ENCODE measurements around the gene LETM1. TPM values are rescaled to one million over a fixed set of nuclear protein-coding genes. Genes with fewer than 3 reads are reported as not detected.

Gene LETM1
- total and polyA plus RNA-seq, 2 donors from 2014 or later = 20.0 to 46.4 TPM

DNA sequence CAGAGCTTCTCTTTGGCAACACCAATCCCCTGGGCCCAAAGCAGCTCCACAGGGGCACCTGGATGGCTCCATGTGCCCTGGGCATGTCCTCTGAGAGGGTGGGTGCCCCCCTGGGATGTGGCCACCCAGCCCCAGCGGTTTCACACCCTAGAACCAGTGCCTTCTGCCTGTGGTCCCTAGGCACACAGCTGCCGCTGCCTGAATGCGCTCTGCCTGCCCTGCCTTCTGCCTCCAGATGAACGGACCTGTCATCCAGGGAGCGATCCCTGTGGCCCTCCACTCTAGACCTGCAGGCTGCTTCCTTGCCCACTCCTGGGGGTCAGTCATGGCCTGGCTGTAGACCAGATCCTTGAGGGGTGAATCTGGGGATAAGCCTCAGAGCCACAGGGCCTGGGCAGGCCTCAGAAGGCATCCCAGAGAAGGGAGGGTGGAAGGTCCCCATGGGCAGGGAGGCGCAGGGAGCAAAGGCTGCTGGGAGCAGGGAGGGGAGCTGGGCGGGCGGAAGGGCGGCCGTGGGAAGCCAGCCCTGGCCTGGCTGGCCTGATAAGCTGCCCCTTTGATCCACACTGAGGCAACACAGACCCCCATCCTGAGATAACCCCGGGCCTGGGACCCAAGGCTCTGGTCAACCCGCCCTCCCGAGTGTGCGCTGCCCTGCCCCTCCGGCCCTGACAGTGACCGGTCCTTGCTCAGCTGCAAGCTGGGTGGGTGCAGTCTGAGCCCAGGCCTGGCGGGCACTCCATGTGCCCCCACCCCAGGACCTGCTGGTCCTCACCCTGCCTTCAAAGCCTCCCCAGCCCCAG lies 71.0 kb downstream of the LETM1 start:
- Histone ChIP-seq H3K27me3 (ENCODE audit: control insufficient read depth, insufficient read depth, low read length) (no peaks in the 10 kb centered on the region), H3K27ac (ENCODE audit: low read depth in 2 of 2, low read length in 2 of 2) (peak overlapping the region in 1 of 2 donors; percentile 41), H3K4me3 (ENCODE audit: low read length in 3 of 3) (no peak overlapping the region), H3K9me3 (ENCODE audit: control insufficient read depth in 2 of 3, insufficient read depth in 1 of 3, low read length in 3 of 3) (no peaks in the 10 kb centered on the region), H3K9ac (ENCODE audit: low read length in 3 of 3) (peak overlapping the region in 1 of 3 donors; percentile 12), H3K36me3 (ENCODE audit: control insufficient read depth in 2 of 3, insufficient read depth in 3 of 3, low read length in 3 of 3) (no peaks in the 10 kb centered on the region), H3K4me1 (ENCODE audit: control insufficient read depth in 2 of 3, insufficient read depth in 2 of 3, low read depth in 1 of 3, low read length in 3 of 3) (peaks cover 0 to 12% (median 0%) of the 10 kb centered on the region in 3 donors)
- FAIRE-seq (no peak), DNase-seq (peak in 1 of 5 donors; percentile 55)
- intact Hi-C loops (cut with DNase I) = no loop called here
- TF ChIP-seq, protein P1, sequence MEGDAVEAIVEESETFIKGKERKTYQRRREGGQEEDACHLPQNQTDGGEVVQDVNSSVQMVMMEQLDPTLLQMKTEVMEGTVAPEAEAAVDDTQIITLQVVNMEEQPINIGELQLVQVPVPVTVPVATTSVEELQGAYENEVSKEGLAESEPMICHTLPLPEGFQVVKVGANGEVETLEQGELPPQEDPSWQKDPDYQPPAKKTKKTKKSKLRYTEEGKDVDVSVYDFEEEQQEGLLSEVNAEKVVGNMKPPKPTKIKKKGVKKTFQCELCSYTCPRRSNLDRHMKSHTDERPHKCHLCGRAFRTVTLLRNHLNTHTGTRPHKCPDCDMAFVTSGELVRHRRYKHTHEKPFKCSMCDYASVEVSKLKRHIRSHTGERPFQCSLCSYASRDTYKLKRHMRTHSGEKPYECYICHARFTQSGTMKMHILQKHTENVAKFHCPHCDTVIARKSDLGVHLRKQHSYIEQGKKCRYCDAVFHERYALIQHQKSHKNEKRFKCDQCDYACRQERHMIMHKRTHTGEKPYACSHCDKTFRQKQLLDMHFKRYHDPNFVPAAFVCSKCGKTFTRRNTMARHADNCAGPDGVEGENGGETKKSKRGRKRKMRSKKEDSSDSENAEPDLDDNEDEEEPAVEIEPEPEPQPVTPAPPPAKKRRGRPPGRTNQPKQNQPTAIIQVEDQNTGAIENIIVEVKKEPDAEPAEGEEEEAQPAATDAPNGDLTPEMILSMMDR (IDR thresholded peaks at IDR 0.05; ENCODE audit: borderline replicate concordance, extremely low read depth, insufficient read depth) = no peak

DNA sequence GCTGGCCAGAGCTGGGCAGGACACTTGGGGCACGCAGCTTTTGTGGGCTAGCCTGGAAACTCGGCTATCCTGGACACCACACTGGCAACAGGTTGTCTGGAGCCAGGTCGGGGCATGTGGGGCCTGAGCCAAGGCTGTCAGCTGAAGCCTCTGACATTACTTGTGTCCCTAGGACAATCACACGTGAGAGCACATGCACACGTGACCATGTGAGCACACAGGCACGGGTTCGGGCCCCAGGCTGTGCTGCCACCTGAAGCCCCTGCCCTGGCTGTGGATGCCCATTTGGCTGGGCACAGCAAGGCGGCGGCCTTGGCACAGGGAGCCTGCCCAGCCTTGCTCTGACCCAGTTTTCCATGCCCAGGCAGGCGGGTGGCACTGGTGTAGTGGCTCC lies 71.6 kb downstream of the LETM1 start:
- TF ChIP-seq, protein P1 (IDR thresholded peaks at IDR 0.05; ENCODE audit: borderline replicate concordance, extremely low read depth, insufficient read depth) = no peak
- intact Hi-C loops (cut with DNase I) = no loop called here
- H3K4me3 ChIP-seq (ENCODE audit: low read length in 3 of 3) = no peak overlapping the region
- peak overlapping the region in 1 of 3 donors; percentile 12 for H3K9ac ChIP-seq (ENCODE audit: low read length in 3 of 3)
- H3K27ac ChIP-seq (ENCODE audit: low read depth in 2 of 2, low read length in 2 of 2) = peak overlapping the region in 1 of 2 donors; percentile 41
- no peaks in the 10 kb centered on the region for H3K36me3 ChIP-seq (ENCODE audit: control insufficient read depth in 2 of 3, insufficient read depth in 3 of 3, low read length in 3 of 3)
- FAIRE-seq (no peak), DNase-seq (no peak)
- H3K27me3 ChIP-seq (ENCODE audit: control insufficient read depth, insufficient read depth, low read length) = no peaks in the 10 kb centered on the region
- H3K4me1 ChIP-seq (ENCODE audit: control insufficient read depth in 2 of 3, insufficient read depth in 2 of 3, low read depth in 1 of 3, low read length in 3 of 3) = peaks cover 0 to 12% (median 0%) of the 10 kb centered on the region in 3 donors
- no peaks in the 10 kb centered on the region for H3K9me3 ChIP-seq (ENCODE audit: control insufficient read depth in 2 of 3, insufficient read depth in 1 of 3, low read length in 3 of 3)

DNA sequence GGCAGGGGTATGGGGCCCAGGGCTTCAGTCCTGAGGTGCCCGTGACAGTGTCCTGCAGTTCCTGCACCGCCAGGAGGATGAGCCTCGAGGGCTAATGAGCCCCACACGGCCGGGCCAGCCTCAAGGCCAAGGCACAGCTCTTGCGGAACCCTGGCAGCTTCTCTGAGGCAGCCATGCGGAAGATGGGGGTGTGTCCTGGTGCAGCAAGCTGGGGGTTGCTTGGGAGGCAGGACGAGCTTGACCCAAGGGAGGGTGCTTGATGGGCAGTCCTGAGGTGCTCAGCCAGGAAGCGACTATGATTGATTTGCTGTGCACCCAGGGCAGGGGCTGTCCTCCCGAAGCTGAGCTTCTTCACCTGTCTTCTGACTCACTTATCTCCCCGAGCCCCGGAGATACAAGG lies 72.0 kb downstream of the LETM1 start:
- DNase-seq (peak in 3 of 5 donors; percentile 61 to 81 (median 73)), FAIRE-seq (no peak)

More for the DNA sequence above, 72.0 kb downstream of the LETM1 start:
- Histone ChIP-seq H3K9ac (ENCODE audit: low read length in 3 of 3) (no peak overlapping the region), H3K36me3 (ENCODE audit: control insufficient read depth in 2 of 3, insufficient read depth in 3 of 3, low read length in 3 of 3) (no peaks in the 10 kb centered on the region), H3K4me1 (ENCODE audit: control insufficient read depth in 2 of 3, insufficient read depth in 2 of 3, low read depth in 1 of 3, low read length in 3 of 3) (peaks cover 0 to 12% (median 0%) of the 10 kb centered on the region in 3 donors), H3K27me3 (ENCODE audit: control insufficient read depth, insufficient read depth, low read length) (no peaks in the 10 kb centered on the region), H3K9me3 (ENCODE audit: control insufficient read depth in 2 of 3, insufficient read depth in 1 of 3, low read length in 3 of 3) (no peaks in the 10 kb centered on the region), H3K27ac (ENCODE audit: low read depth in 2 of 2, low read length in 2 of 2) (no peak overlapping the region), H3K4me3 (ENCODE audit: low read length in 3 of 3) (no peak overlapping the region)
- TF ChIP-seq, protein P1 (IDR thresholded peaks at IDR 0.05; ENCODE audit: borderline replicate concordance, extremely low read depth, insufficient read depth) = no peak
- intact Hi-C loops (cut with DNase I) = no loop called here

Measured in kidney (tissue), 14 donors.